Measurements from ENCODE around the gene CHTF18. TPM values are rescaled to one million over a fixed set of nuclear protein-coding genes. Genes with fewer than 3 reads are reported as not detected.

The CHTF18 gene
- total RNA-seq, 2 experiments from 2014 or later: 125 to 146 TPM

GRCh38 chr16:790086-790485, 1.7 kb downstream of the CHTF18 start:
- peaks cover 17% of the 10 kb centered on the region for H3K4me1 ChIP-seq (ENCODE audit: insufficient read depth, low read length, poor library complexity, severe bottlenecking)
- no peak overlapping the region for H3K27ac ChIP-seq (ENCODE audit: low read depth, low read length, poor library complexity, severe bottlenecking)
- H4K20me1 ChIP-seq (ENCODE audit: insufficient read depth, low read length): 0 out of 2 replicates have a peak, but pooled peaks cover 4% of the 10 kb centered on the region
- CTCF ChIA-PET (ENCODE audit: unreplicated experiment): no interaction called here
- no peaks in the 10 kb centered on the region for H3K9me3 ChIP-seq (ENCODE audit: low read length)
- DNase-seq (ENCODE audit: low spot score): no peak
- BruUV-seq (replicated peaks): no TSS peak
- H3K4me2 ChIP-seq (ENCODE audit: low read length): peak overlapping the region; percentile 95
- H3K4me3 ChIP-seq (ENCODE audit: low read depth, low read length, poor library complexity, severe bottlenecking): peak overlapping the region; percentile 91
- no peak for TF ChIP-seq EZH2phosphoT487 (IDR thresholded peaks at IDR 0.05; ENCODE audit: borderline replicate concordance, low read depth, low read length)
- TF ChIP-seq, protein P1, sequence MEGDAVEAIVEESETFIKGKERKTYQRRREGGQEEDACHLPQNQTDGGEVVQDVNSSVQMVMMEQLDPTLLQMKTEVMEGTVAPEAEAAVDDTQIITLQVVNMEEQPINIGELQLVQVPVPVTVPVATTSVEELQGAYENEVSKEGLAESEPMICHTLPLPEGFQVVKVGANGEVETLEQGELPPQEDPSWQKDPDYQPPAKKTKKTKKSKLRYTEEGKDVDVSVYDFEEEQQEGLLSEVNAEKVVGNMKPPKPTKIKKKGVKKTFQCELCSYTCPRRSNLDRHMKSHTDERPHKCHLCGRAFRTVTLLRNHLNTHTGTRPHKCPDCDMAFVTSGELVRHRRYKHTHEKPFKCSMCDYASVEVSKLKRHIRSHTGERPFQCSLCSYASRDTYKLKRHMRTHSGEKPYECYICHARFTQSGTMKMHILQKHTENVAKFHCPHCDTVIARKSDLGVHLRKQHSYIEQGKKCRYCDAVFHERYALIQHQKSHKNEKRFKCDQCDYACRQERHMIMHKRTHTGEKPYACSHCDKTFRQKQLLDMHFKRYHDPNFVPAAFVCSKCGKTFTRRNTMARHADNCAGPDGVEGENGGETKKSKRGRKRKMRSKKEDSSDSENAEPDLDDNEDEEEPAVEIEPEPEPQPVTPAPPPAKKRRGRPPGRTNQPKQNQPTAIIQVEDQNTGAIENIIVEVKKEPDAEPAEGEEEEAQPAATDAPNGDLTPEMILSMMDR (conservative IDR thresholded peaks at IDR 0.05; ENCODE audit: low read length): no peak
- POLR2A ChIA-PET: no interaction called here
- H3K9me2 ChIP-seq (ENCODE audit: insufficient read depth, low read length): no peaks in the 10 kb centered on the region
- H3K36me3 ChIP-seq (ENCODE audit: insufficient read depth, low read length): peaks cover 62% of the 10 kb centered on the region
- peaks cover 30% of the 10 kb centered on the region for H3K79me2 ChIP-seq (ENCODE audit: insufficient read depth, low read depth, low read length)
- intact Hi-C loops (cut with micrococcal nuclease; ENCODE audit: unreplicated experiment): no loop called here
- H2AFZ ChIP-seq (ENCODE audit: low read length): no peak overlapping the region

DNA sequence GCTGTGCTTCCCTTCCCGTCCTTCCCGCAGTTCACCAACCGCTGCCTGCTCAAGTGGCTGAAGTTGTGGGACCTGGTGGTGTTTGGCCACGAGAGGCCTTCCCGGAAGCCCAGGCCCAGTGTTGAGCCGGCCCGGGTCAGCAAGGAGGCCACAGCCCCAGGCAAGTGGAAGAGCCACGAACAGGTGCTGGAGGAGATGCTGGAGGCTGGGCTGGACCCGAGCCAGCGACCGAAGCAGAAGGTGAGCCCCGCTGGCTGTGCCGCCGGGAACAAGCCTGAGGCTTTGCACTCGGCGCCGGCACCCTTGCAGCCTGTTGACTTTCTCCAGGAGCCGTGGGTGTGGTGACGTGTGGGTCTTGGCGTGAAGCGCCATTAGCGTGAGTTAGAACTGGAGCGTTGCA, 2.7 kb downstream of the CHTF18 start:
- Histone ChIP-seq H4K20me1 (ENCODE audit: insufficient read depth, low read length) (0 out of 2 replicates have a peak, but pooled peaks cover 4% of the 10 kb centered on the region), H2AFZ (ENCODE audit: low read length) (no peak overlapping the region), H3K4me3 (ENCODE audit: low read depth, low read length, poor library complexity, severe bottlenecking) (no peak overlapping the region), H3K36me3 (ENCODE audit: insufficient read depth, low read length) (peaks cover 59% of the 10 kb centered on the region), H3K4me2 (ENCODE audit: low read length) (no peak overlapping the region), H3K27ac (ENCODE audit: low read depth, low read length, poor library complexity, severe bottlenecking) (no peak overlapping the region), H3K4me1 (ENCODE audit: insufficient read depth, low read length, poor library complexity, severe bottlenecking) (peaks cover 17% of the 10 kb centered on the region), H3K79me2 (ENCODE audit: insufficient read depth, low read depth, low read length) (peaks cover 30% of the 10 kb centered on the region), H3K9me3 (ENCODE audit: low read length) (no peaks in the 10 kb centered on the region), H3K9me2 (ENCODE audit: insufficient read depth, low read length) (no peaks in the 10 kb centered on the region)
- no peak for DNase-seq (ENCODE audit: low spot score)
- BruUV-seq (replicated peaks): no TSS peak
- ChIA-PET CTCF (ENCODE audit: unreplicated experiment) (no interaction called here), POLR2A (no interaction called here)
- TF ChIP-seq EZH2phosphoT487 (IDR thresholded peaks at IDR 0.05; ENCODE audit: borderline replicate concordance, low read depth, low read length): no peak
- TF ChIP-seq, protein P1 (conservative IDR thresholded peaks at IDR 0.05; ENCODE audit: low read length): no peak
- intact Hi-C loops (cut with micrococcal nuclease; ENCODE audit: unreplicated experiment): no loop called here

GRCh38 chr16:792221-792995, 4.0 kb downstream of the CHTF18 start:
- no peaks in the 10 kb centered on the region for H3K9me2 ChIP-seq (ENCODE audit: insufficient read depth, low read length)
- H4K20me1 ChIP-seq (ENCODE audit: insufficient read depth, low read length): 0 out of 2 replicates have a peak, but pooled peaks cover 4% of the 10 kb centered on the region
- CTCF ChIA-PET (ENCODE audit: unreplicated experiment): no interaction called here
- H3K79me2 ChIP-seq (ENCODE audit: insufficient read depth, low read depth, low read length): peaks cover 18% of the 10 kb centered on the region
- H3K9me3 ChIP-seq (ENCODE audit: low read length): no peaks in the 10 kb centered on the region
- no peak overlapping the region for H2AFZ ChIP-seq (ENCODE audit: low read length)
- BruUV-seq (replicated peaks): no TSS peak
- H3K4me2 ChIP-seq (ENCODE audit: low read length): no peak overlapping the region
- TF ChIP-seq, protein P1 (conservative IDR thresholded peaks at IDR 0.05; ENCODE audit: low read length): no peak
- no peak for TF ChIP-seq EZH2phosphoT487 (IDR thresholded peaks at IDR 0.05; ENCODE audit: borderline replicate concordance, low read depth, low read length)
- H3K4me3 ChIP-seq (ENCODE audit: low read depth, low read length, poor library complexity, severe bottlenecking): no peak overlapping the region
- no peak overlapping the region for H3K27ac ChIP-seq (ENCODE audit: low read depth, low read length, poor library complexity, severe bottlenecking)
- POLR2A ChIA-PET: no interaction called here
- H3K4me1 ChIP-seq (ENCODE audit: insufficient read depth, low read length, poor library complexity, severe bottlenecking): peaks cover 9% of the 10 kb centered on the region
- peaks cover 61% of the 10 kb centered on the region for H3K36me3 ChIP-seq (ENCODE audit: insufficient read depth, low read length)
- intact Hi-C loops (cut with micrococcal nuclease; ENCODE audit: unreplicated experiment): no loop called here
- no peak for DNase-seq (ENCODE audit: low spot score)

Data from OCI-LY7 (cell line).